ENCODE data around the gene TNS4.
A peak's percentile ranks its signal among the peaks of the same experiment; 100 is the strongest.

TNS4 gene

DNA sequence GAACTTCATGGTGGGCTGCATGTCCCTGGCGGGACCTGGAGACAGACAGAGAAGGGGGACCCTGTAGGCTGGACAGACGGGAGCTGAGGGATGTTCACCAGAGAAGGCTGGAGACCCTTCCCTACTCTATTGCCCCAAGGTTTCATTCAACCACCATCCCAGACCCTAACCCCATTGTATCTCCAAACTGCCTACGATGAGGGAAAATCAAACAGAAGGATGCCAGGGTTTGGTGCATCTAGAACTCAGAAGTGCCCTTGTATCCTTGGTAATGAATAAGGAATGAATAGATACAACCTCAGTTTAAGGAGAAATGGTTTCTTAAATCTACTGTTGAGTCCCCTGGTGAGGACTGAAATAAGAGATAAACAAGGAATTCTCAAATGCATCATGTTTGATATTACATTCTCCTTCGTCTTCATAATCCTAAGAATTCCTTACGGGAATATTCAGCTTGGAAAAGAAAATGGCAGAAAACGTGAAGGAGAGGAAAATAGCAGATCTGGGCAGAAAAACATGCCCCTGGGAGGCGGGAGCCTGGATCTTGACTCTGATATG lies 16.4 kb downstream of the TNS4 start:
- TF ChIP-seq POLR2A (IDR thresholded peaks at IDR 0.05; ENCODE audit: low read length) (no peak), GATA1 (IDR thresholded peaks at IDR 0.05; ENCODE audit: low read depth, low read length) (no peak)
- DNase-seq, result no peak

DNA sequence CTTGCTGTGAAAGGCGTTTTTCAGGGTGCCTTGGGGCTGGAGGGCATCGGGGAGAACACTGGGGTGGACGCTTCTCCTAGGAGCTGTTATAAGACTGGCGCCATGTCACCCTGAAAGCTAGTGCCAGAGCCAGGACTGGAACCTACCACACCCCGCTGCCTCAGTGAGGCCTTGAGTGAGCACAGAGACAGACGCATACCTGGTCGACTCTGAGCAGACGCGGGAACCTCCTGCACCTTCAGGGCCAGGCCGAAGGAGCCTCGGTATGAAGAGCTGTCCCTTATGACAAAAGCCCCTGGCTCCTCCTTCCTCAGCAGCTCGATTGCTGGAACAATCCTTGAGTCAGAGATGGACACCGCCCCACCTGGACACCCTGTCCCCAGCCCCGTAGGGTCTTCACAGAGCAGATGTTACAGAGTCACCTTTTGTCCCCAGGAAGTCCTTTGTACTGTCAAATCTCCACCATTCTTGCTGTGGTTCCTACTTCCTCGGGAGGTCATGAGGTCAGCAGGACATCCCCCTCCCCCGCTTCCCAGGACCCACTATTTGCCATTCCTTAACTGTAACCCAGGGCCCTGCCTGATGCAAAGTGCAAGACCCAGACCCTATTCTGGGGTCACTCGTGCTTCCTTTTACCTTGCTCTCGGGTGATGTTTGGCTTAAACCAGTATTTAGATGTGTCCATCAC lies 17.0 kb downstream of the TNS4 start:
- TF ChIP-seq GATA1 (IDR thresholded peaks at IDR 0.05; ENCODE audit: low read depth, low read length) (no peak), POLR2A (IDR thresholded peaks at IDR 0.05; ENCODE audit: low read length) (no peak)

GRCh38 chr17:40483679-40484078 lies 17.7 kb downstream of the TNS4 start:
- no peak for TF ChIP-seq POLR2A (IDR thresholded peaks at IDR 0.05; ENCODE audit: low read length)
- TF ChIP-seq GATA1 (IDR thresholded peaks at IDR 0.05; ENCODE audit: low read depth, low read length), result no peak
- DNase-seq, result no peak

More for the DNA sequence above, 17.0 kb downstream of the TNS4 start:
- DNase-seq, result no peak

DNA sequence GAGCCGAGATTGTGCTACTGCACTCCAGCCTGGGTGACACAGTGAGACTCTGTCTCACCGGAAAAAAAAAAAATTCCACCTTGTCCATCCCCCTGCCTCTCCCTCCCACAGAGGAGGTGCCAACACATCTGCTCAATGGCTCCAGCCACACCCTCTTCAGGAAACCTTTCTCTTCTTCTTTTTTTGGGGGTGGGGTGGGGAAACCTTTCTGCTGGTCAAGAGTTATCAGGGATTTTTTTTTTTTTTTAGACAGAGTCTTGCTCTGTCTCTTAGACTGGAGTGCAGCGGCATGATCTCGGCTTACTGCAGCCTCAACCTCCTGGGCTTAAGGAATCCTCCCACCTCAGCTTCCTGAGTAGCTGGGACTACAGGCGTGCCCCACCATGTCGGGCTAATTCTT lies 18.7 kb downstream of the TNS4 start:
- no peak for TF ChIP-seq GATA1 (IDR thresholded peaks at IDR 0.05; ENCODE audit: low read depth, low read length)
- no peak for TF ChIP-seq POLR2A (IDR thresholded peaks at IDR 0.05; ENCODE audit: low read length)
- no peak for DNase-seq

- no peak for TF ChIP-seq POLR2A (IDR thresholded peaks at IDR 0.05; ENCODE audit: low read length)
- TF ChIP-seq GATA1 (IDR thresholded peaks at IDR 0.05; ENCODE audit: low read depth, low read length), result no peak
- DNase-seq, result no peak
These were observed 20.3 kb downstream of the TNS4 start for GRCh38 chr17:40481106-40481505.

DNA sequence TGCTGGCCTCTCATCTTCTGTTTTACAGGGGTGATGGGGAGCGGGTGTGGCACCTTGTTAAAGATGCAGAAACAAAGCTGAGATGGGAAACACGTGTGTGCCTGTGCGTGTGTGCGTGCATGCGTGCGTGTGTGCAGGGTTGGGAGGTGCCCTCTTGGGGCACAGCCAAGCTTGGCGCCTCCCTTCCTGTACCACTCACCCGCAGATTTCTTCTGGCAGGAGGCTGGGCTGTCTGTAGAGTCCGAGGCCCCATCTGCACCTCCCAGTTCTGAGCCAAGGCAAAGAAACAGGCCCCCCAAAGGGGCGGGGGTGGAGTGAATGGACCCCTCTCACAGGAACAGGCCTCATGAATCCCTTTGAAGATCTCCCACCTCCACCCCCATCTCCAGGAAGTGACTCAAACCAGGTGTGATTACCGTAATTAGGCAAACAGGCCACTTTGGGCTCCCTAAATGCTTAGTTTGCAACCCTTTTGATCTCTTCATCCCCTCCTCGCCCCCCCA lies 20.9 kb downstream of the TNS4 start:
- DNase-seq, result no peak
- TF ChIP-seq POLR2A (IDR thresholded peaks at IDR 0.05; ENCODE audit: low read length), result no peak
- TF ChIP-seq GATA1 (IDR thresholded peaks at IDR 0.05; ENCODE audit: low read depth, low read length), result no peak

DNA sequence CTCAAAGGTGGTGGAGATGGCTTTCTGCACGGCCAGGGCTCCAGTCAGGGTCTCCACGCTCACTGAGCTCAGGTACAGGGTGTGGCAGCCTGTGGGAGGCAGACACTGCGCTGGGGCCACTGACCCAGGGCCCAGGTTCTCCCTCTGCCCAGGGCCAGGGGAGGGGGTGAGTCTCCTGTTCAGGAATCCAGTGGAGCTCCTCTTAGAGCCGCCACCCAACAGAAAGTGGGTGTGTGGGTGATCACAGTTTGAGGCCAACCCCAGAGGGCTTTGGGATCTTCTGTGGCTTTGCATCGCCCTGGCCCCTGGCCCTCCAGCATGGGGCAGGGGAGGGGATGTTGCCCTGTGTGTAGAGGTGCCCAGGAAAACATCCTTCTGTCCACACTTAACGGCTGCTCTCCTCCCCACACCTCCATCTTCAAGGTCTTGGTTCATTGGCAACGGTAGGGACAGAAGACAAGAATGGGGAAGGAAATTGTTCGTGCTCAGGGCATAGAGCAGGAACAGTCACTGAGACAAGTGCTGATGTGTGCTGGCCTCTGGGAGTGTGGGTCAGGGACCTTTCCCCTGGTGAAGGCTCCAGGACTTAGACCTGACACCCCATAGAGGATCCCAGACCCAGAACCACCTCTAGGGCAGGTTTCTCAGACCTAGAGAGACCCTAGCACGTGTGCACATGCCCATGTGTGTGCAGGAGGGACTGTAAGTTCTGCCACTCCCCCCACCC lies 21.5 kb downstream of the TNS4 start:
- no peak for DNase-seq
- TF ChIP-seq GATA1 (IDR thresholded peaks at IDR 0.05; ENCODE audit: low read depth, low read length), result no peak
- no peak for TF ChIP-seq POLR2A (IDR thresholded peaks at IDR 0.05; ENCODE audit: low read length)

DNA sequence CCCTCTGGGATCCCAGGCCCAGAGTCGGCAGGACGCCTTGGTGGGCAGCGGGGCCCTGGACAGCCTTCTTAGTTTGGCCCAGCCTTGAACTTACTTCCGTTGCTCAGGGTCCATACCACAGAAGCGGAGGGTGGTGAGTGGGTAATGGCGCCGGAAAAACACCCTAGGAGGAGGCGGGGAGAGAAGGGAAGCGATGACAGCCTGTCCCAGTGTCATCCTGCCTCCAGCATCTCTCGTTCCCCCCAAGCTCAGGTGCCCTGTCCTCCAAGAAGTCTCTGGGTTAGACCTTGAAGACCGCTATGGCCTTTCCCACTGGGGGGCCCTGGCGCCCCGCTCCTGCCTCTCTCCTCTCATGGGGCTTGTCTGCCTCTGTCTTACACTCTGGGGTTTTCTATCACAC lies 22.9 kb downstream of the TNS4 start:
- DNase-seq, result no peak
- TF ChIP-seq POLR2A (IDR thresholded peaks at IDR 0.05; ENCODE audit: low read length) (no peak), GATA1 (IDR thresholded peaks at IDR 0.05; ENCODE audit: low read depth, low read length) (no peak)

- TF ChIP-seq GATA1 (IDR thresholded peaks at IDR 0.05; ENCODE audit: low read depth, low read length), result no peak
- TF ChIP-seq POLR2A (IDR thresholded peaks at IDR 0.05; ENCODE audit: low read length), result no peak
- no peak for DNase-seq
These were observed 23.6 kb downstream of the TNS4 start for GRCh38 chr17:40477796-40478195.

- DNase-seq, result no peak
- TF ChIP-seq POLR2A (IDR thresholded peaks at IDR 0.05; ENCODE audit: low read length) (no peak), GATA1 (IDR thresholded peaks at IDR 0.05; ENCODE audit: low read depth, low read length) (no peak)
These were observed 26.1 kb downstream of the TNS4 start for GRCh38 chr17:40475234-40475908.

DNA sequence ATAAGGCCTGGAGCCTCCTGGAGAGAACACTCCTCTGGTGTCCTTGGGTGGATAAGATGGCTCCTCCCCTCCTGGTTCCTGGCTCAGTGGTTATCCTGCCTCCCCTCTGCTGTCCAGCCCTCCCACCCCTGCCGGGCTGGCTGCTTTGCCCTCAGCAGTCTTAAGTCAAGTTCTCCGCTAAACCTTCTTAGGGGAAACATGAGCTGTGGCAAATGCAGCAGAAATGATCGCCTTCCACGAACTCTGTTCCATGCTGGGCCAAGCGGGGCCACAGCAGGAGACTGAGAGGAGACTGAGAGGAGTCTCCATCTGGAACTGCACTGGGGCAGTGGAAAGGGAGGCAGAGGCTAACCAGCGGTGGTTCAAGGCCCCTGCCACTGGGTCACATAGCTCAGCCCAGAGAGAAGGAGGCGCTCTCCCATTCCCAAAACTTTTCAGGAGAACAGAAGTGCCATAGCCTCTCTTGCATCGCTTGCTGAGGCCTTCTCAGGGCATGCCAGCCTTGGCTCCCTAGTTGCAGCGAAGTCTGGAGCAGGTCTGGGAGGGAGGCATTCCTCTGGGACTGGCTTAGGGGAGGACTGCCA lies 26.9 kb downstream of the TNS4 start:
- no peak for TF ChIP-seq POLR2A (IDR thresholded peaks at IDR 0.05; ENCODE audit: low read length)
- no peak for TF ChIP-seq GATA1 (IDR thresholded peaks at IDR 0.05; ENCODE audit: low read depth, low read length)
- peak in 1 of 2 experiments; percentile 27 for DNase-seq

DNA sequence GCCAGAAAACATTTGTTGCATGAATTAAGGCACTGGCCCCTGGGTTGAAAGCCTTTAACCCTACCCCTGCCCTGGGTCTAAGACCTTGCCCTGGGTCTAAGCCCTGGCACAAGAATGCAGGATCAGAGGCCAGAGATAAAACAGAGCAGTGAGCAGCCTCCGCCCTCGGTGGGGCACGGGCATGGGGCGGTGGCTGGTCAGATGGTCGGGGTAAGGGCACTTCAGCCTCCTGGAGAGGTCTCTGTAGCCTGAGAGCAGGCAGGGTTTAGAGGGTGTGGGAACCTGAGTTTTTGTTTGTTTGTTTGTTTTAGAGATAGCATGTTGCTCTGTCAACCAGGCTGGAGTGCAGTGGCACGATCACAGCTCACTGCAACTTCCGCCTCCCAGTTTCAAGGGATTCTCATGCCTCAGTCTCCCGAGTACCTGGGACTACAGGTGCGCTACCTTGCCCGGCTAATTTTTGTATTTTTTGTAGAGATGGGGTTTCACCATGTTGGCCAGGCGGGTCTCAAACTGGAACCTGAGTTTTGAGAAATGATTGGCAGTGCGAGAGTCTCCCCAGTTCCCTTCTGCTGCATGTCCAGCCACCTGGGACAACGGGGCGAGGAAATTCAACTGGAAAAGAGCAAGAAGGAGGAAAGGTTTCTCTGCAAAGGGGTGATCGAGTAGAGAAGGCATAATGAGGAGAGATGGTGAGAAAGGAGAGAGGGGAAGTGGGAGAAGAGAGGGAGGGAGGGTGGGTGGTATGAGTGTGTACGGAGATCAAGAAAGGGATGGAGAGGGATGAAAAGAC lies 27.7 kb downstream of the TNS4 start:
- DNase-seq, result no peak
- no peak for TF ChIP-seq POLR2A (IDR thresholded peaks at IDR 0.05; ENCODE audit: low read length)
- TF ChIP-seq GATA1 (IDR thresholded peaks at IDR 0.05; ENCODE audit: low read depth, low read length), result no peak

Data from erythroblast (primary cell).